Stomach (tissue), 4 donors: ENCODE data around the gene SRI.

Source experiments
- EP300 ChIP-seq: sonication (generic); formaldehyde crosslinking; IDR thresholded peaks from one replicate; pipeline ENCODE4 v1.6.1; 2017; ENCODE audit warnings: antibody characterized with exemption
- POLR2A ChIP-seq, 4 donors: fragments of 450-650 bp; IDR thresholded peaks; one replicate each; pipeline ENCODE4 v1.6.1; 2016; ENCODE audit warnings: antibody characterized with exemption in 4 of 4, control low read depth in 2 of 4, mild to moderate bottlenecking in 1 of 4, moderate library complexity in 1 of 4
- TF ChIP-seq, protein P1 (sequence below), 7 experiments: fragments of 450-650 bp in 4 of 7; fragments of 200-600 bp in 3 of 7; sonication (generic) in 3 of 7; IDR thresholded peaks; one replicate each; pipeline ENCODE4 v1.5.1; 2016 to 2019; ENCODE audit warnings: antibody characterized with exemption in 7 of 7, control low read depth in 2 of 7, mild to moderate bottlenecking in 1 of 7

DNA sequence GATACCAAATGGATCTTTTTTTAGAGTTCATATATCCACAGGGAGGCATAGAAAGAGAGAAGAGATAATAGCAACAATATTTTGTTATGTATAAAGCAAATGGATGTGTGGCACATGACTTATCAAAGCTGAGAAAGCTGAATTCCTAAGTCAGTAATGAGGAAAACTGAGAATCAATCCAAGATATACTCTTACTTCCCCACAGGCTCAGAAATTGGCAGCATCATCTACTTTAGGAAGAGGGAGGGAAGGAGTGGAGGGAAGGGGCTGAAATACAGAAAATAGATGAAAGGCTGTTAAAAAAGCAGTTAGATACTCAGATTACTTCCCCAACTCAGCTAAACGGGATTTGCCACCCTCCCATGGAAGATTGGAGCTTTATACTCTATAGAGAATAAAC is 63.5 kb downstream of the SRI start:
- TF ChIP-seq, protein P1, sequence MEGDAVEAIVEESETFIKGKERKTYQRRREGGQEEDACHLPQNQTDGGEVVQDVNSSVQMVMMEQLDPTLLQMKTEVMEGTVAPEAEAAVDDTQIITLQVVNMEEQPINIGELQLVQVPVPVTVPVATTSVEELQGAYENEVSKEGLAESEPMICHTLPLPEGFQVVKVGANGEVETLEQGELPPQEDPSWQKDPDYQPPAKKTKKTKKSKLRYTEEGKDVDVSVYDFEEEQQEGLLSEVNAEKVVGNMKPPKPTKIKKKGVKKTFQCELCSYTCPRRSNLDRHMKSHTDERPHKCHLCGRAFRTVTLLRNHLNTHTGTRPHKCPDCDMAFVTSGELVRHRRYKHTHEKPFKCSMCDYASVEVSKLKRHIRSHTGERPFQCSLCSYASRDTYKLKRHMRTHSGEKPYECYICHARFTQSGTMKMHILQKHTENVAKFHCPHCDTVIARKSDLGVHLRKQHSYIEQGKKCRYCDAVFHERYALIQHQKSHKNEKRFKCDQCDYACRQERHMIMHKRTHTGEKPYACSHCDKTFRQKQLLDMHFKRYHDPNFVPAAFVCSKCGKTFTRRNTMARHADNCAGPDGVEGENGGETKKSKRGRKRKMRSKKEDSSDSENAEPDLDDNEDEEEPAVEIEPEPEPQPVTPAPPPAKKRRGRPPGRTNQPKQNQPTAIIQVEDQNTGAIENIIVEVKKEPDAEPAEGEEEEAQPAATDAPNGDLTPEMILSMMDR (IDR thresholded peaks at IDR 0.05) = no peak
- no peak for TF ChIP-seq EP300
- no peak for TF ChIP-seq POLR2A (IDR thresholded peaks at IDR 0.05)
